NCI-H1930 (cell line): Measurements from ENCODE around the gene RASAL1.

Source experiments
- DNase-seq, 2 experiments: peaks; one replicate each; lab custom pipeline; 2025; lab: John Stamatoyannopoulos, UW

RASAL1 gene

GRCh38 chr12:113056631-113057488 lies 78.7 kb downstream of the RASAL1 start, which contains the start of gene DTX1:
DTX1 (plus strand) TSS chr12:113056730; CDS start chr12:113058193, 1,463 bp downstream.
- no peak for DNase-seq

GRCh38 chr12:113056381-113056630 lies 79.3 kb downstream of the RASAL1 start:
- DNase-seq: no peak

- DNase-seq: no peak
Observed at GRCh38 chr12:113055594-113056380, 79.8 kb downstream of the RASAL1 start.

- no peak for DNase-seq
Observed at GRCh38 chr12:113054948-113055486, 80.5 kb downstream of the RASAL1 start.

- DNase-seq: no peak
Observed at GRCh38 chr12:113052326-113052725, 83.2 kb downstream of the RASAL1 start.

GRCh38 chr12:113051759-113052158 lies 83.8 kb downstream of the RASAL1 start:
- no peak for DNase-seq

GRCh38 chr12:113050795-113051194 lies 84.8 kb downstream of the RASAL1 start:
- DNase-seq: no peak

- no peak for DNase-seq
Observed at GRCh38 chr12:113049976-113050742, 85.4 kb downstream of the RASAL1 start.
